Loucy (cell line): ENCODE measurements around the gene GSTM3.
"Not testable (repeated sequence)": the region's sequence is repeated elsewhere in the genome, so short reads cannot be mapped to it uniquely, and the experiment has no call there.

Source experiments
- H2AFZ ChIP-seq: fragments of 200-600 bp; sonication (generic); 2 replicates; pipeline ENCODE4 v1.6.0; 2016; ENCODE audit warnings: antibody characterized with exemption, mild to moderate bottlenecking, low read length, moderate library complexity
- H3F3A ChIP-seq: fragments of 200-600 bp; 2 replicates; pipeline ENCODE4 v1.6.0; 2016; ENCODE audit warnings: antibody characterized with exemption, low read depth, mild to moderate bottlenecking
- H3K27me3 ChIP-seq: fragments of 200-600 bp; sonication (generic); 2 replicates; pipeline ENCODE4 v1.6.1; 2014; ENCODE audit warnings: low read length, mild to moderate bottlenecking; ENCODE audit not compliant: insufficient read depth, poor library complexity, severe bottlenecking
- H3K36me3 ChIP-seq: fragments of 200-600 bp; sonication (generic); 2 replicates; pipeline ENCODE4 v1.6.1; 2016; ENCODE audit warnings: low read length; ENCODE audit not compliant: insufficient read depth
- H3K4me1 ChIP-seq: fragments of 200-600 bp; sonication (generic); 2 replicates; pipeline ENCODE4 v1.5.1; 2014; ENCODE audit warnings: low read length, mild to moderate bottlenecking; ENCODE audit not compliant: insufficient read depth, poor library complexity, severe bottlenecking
- H3K4me2 ChIP-seq: fragments of 200-600 bp; sonication (generic); 2 replicates; pipeline ENCODE4 v1.6.0; 2014; ENCODE audit warnings: antibody characterized with exemption, low read length, low read depth, mild to moderate bottlenecking; ENCODE audit not compliant: poor library complexity, severe bottlenecking
- H3K4me3 ChIP-seq: fragments of 200-600 bp; sonication (generic); 2 replicates; pipeline ENCODE4 v1.5.1; 2014; ENCODE audit warnings: low read length, mild to moderate bottlenecking, mixed read lengths; ENCODE audit not compliant: poor library complexity, severe bottlenecking
- H3K79me2 ChIP-seq: fragments of 200-600 bp; sonication (generic); 2 replicates; pipeline ENCODE4 v1.6.1; 2014; ENCODE audit warnings: low read length; ENCODE audit not compliant: insufficient read depth
- H3K9ac ChIP-seq: fragments of 200-600 bp; sonication (generic); 2 replicates; pipeline ENCODE4 v1.6.0; 2014; ENCODE audit warnings: mild to moderate bottlenecking, low read depth, low read length, moderate library complexity; ENCODE audit not compliant: poor library complexity, severe bottlenecking
- H3K9me2 ChIP-seq: fragments of 200-600 bp; sonication (generic); replicated peaks from 2 replicates; pipeline ENCODE4 v1.6.1; 2016; ENCODE audit warnings: low read depth, low read length, mixed read lengths
- H3K9me3 ChIP-seq: fragments of 200-600 bp; sonication (generic); 2 replicates; pipeline ENCODE4 v1.6.1; 2014; ENCODE audit warnings: mild to moderate bottlenecking, antibody characterized with exemption, low read length, low read depth; ENCODE audit not compliant: insufficient read depth
- H4K20me1 ChIP-seq: fragments of 200-600 bp; sonication (generic); 2 replicates; pipeline ENCODE4 v1.6.0; 2014; ENCODE audit warnings: antibody characterized with exemption, low read length, mild to moderate bottlenecking; ENCODE audit not compliant: insufficient read depth, poor library complexity, severe bottlenecking
- CTCF ChIP-seq: fragments of 200-600 bp; sonication (generic); conservative IDR thresholded peaks from 2 replicates; pipeline ENCODE4 v1.5.1; 2014; ENCODE audit warnings: mild to moderate bottlenecking, antibody characterized with exemption, low read length
- EZH2phosphoT487 ChIP-seq: fragments of 200-600 bp; IDR thresholded peaks from 2 replicates; pipeline ENCODE4 v1.6.1; 2018; ENCODE audit warnings: antibody characterized with exemption, mild to moderate bottlenecking, moderate library complexity, borderline replicate concordance

Gene GSTM3

GRCh38 chr1:109712321-109712864, 28.4 kb downstream of the GSTM3 start:
- Histone ChIP-seq H3K4me2 (no peak overlapping the region), H4K20me1 (no peaks in the 10 kb centered on the region), H3K9me3 (no peaks in the 10 kb centered on the region), H3F3A (no peaks in the 10 kb centered on the region), H3K4me3 (no peak overlapping the region), H3K27me3 (no peaks in the 10 kb centered on the region), H3K4me1 (no peaks in the 10 kb centered on the region), H3K9ac (no peak overlapping the region), H2AFZ (no peak overlapping the region), H3K79me2 (no peaks in the 10 kb centered on the region), H3K9me2 (no peaks in the 10 kb centered on the region), H3K36me3 (no peaks in the 10 kb centered on the region)
- no peak for TF ChIP-seq CTCF
- no peak for TF ChIP-seq EZH2phosphoT487

GRCh38 chr1:109711593-109712320, 29.1 kb downstream of the GSTM3 start, which contains the start of gene GSTM5:
TSS of gene GSTM5 (plus strand) at chr1:109712251. CDS start at chr1:109712313, 62 bp downstream.
- H3K4me3 ChIP-seq, result peak within 1 kb of the TSS; percentile 25
- not testable (repeated sequence) for H3F3A ChIP-seq, H3K9ac ChIP-seq, H3K36me3 ChIP-seq, H3K27me3 ChIP-seq, H3K9me2 ChIP-seq, H4K20me1 ChIP-seq, H3K4me1 ChIP-seq, H3K79me2 ChIP-seq, H3K4me2 ChIP-seq, H2AFZ ChIP-seq, H3K9me3 ChIP-seq

- H3F3A ChIP-seq, H3K27me3 ChIP-seq, H3K4me2 ChIP-seq, H3K9ac ChIP-seq, H3K4me1 ChIP-seq, H3K4me3 ChIP-seq, H4K20me1 ChIP-seq, H3K9me3 ChIP-seq, H2AFZ ChIP-seq, H3K9me2 ChIP-seq, H3K36me3 ChIP-seq, H3K79me2 ChIP-seq: not testable (repeated sequence)
Observed at GRCh38 chr1:109709822-109710221, 31.0 kb downstream of the GSTM3 start.

GRCh38 chr1:109708949-109709348, 31.9 kb downstream of the GSTM3 start:
- H4K20me1 ChIP-seq, H3K36me3 ChIP-seq, H3K4me2 ChIP-seq, H3K9me3 ChIP-seq, H3K4me3 ChIP-seq, H3K79me2 ChIP-seq, H3K27me3 ChIP-seq, H2AFZ ChIP-seq, H3K9me2 ChIP-seq, H3F3A ChIP-seq, H3K4me1 ChIP-seq, H3K9ac ChIP-seq: not testable (repeated sequence)
